Aorta (tissue), 5 donors: ENCODE measurements around the gene NMT2. TPM values are rescaled to one million over a fixed set of nuclear protein-coding genes. Genes with fewer than 3 reads are reported as not detected.

Experiments used
- ATAC-seq: fragments of 200-7000 bp; cut with Tn5 transposase; one replicate; pipeline ENCODE4 v1.9.1; 2022; ENCODE audit warnings: moderate library complexity; ENCODE audit not compliant: low FRiP score
- DNase-seq, 2 donors: peaks; one replicate each; pipeline ENCODE4 v3.0.0-alpha.2; 2020
- H3K27ac ChIP-seq, 2 donors: one replicate each; pipeline ENCODE4 v1.5.1; 2013; ENCODE audit warnings: low read length in 2 of 2, mild to moderate bottlenecking in 2 of 2, moderate library complexity in 2 of 2, control low read depth in 1 of 2, inconsistent platforms in 1 of 2, low read depth in 1 of 2
- H3K27me3 ChIP-seq, 2 donors: one replicate each; pipeline ENCODE4 v1.6.1; 2013; ENCODE audit warnings: control low read depth in 1 of 2, low read length in 1 of 2, mild to moderate bottlenecking in 1 of 2, moderate library complexity in 1 of 2; ENCODE audit not compliant: insufficient read depth in 2 of 2, control insufficient read depth in 1 of 2
- H3K36me3 ChIP-seq, 2 donors: one replicate each; pipeline ENCODE4 v1.6.1; 2013; ENCODE audit warnings: control low read depth in 1 of 2, low read length in 1 of 2, mild to moderate bottlenecking in 1 of 2; ENCODE audit not compliant: insufficient read depth in 2 of 2, control insufficient read depth in 1 of 2
- H3K4me1 ChIP-seq, 2 donors: one replicate each; pipeline ENCODE4 v1.6.1; 2013; ENCODE audit warnings: low read length in 2 of 2, control low read depth in 1 of 2, mild to moderate bottlenecking in 1 of 2, moderate library complexity in 1 of 2; ENCODE audit not compliant: insufficient read depth in 2 of 2, control insufficient read depth in 1 of 2
- H3K4me3 ChIP-seq, 2 donors: one replicate each; pipeline ENCODE4 v1.5.1; 2013; ENCODE audit warnings: low read length in 2 of 2, control low read depth in 1 of 2, mild to moderate bottlenecking in 1 of 2
- H3K9me3 ChIP-seq: one replicate; pipeline ENCODE4 v1.6.1; 2013; ENCODE audit warnings: mild to moderate bottlenecking, low read length; ENCODE audit not compliant: control insufficient read depth
- WGBS, 2 donors: extraction: QIAGEN DNeasy Blood & Tissue Kit; methylation state at CpG; one replicate each; pipeline ENCODE4 v1.1.7; 2013; 5-methylcytosine and 5-hydroxymethylcytosine counted together
- intact Hi-C, 2 donors: fragments of 100-400 bp; cut with DNase I; formaldehyde crosslinking; loops; one replicate each; pipeline versions ENCODE4 v1.14.2 to v1.15.0; 2022
- polyA plus RNA-seq, 2 donors: library from polyadenylated mRNA; stranded (reverse); fragments of 200-250 nt; gene quantifications; one replicate each; pipeline ENCODE4 v1.2.3, GENCODE V29; 2013
- total RNA-seq, 2 donors: library from RNA; stranded (reverse); fragmentation: NEBNext Ultra II Directional; extraction: Animal tissue kit (Norgen Biotek cat#: 25700); gene quantifications; one replicate each; pipeline ENCODE4 v1.2.1, GENCODE V29; 2021
- donor health status: healthy with polysubstance abuse.
- donor health status: Bipolar disorder and iron deficiency.
- donor health status: DM: no; HTN: no; CAD: no.
- donor health status: DM: no; HTN: no; CAD: no.
- donor health status: DM: yes; HTN: yes; CAD: no.

The NMT2 gene
- total and polyA plus RNA-seq, 4 donors = 11.9 to 20.4 (median 12.2) TPM

DNA sequence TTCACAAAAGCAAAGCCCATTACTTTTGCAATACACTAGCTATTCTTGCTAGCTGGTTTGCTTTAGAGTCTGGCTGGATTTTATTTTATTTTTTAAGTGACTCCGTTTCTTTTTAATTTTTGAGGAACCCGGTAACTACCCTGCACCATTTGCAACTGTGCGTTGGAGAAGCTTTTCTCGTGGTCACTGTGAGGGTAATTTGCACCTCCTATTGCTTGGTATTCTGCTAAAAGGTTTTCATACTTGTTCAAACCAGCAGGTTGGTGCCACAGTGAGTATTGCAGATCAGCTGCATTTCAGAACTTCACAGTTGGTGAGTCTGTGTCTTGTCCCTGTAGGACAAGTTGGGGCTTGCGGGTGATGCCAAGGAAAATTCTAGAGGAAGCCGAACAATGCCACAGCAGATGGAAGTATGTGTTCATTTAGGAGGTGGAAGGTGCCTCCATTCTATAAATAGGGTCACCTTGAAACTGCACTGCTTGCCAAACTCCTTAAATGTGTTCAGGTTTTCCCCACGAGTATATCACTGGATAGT lies 3.9 kb upstream of the NMT2 start:
- Histone ChIP-seq H3K9me3 (no peaks in the 10 kb centered on the region), H3K4me3 (no peak overlapping the region), H3K4me1 (no peaks in the 10 kb centered on the region), H3K27ac (no peak overlapping the region), H3K36me3 (no peaks in the 10 kb centered on the region), H3K27me3 (no peaks in the 10 kb centered on the region)
- no peak for DNase-seq
- no peak for ATAC-seq
- intact Hi-C loops = no loop called here
- WGBS, 2 donors = 93 to 95% methylated on average over 7 of the region's 7 CpGs

DNA sequence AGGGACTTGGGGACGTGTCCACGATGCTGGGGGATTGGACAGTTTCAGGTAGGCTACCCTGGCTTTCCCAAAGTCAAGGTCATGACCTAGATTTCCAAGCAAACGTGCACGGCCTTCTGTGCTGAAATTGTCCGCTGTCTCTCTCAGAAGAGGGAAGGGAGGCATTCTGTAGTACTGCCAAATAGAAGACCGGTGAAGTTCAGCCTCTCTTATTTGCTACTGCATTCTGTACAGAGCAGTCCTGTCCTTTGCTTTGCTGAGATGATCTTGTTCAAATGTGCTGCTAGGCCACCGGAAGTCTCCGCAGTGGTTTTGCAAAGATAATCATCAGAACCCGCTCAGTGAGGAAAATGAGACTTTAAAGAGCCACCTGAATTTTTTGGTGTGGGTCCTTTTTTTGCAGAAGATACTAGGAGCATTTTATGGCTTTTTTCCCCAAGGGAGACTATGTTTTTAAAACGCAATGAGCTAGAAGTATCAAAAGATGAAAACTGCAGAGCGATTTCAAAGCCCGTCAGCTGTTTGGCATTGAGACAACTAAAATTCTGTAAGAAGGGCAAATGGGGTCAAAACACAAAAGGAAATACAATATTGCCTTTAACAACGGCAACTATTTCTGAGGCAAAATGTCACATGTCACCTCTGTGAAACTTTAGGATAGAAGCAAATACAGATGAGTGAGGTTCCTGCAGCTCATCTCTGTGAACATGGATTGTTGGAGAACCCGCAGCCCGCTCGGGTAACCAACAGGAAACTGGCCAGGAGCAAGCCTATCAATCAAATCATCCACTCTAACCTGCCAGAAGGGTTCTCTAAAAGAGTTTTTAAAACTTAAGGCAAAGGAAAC lies 1.3 kb upstream of the NMT2 start:
- no peak for ATAC-seq
- H3K4me3 ChIP-seq = no peak overlapping the region
- intact Hi-C loops = no loop called here

DNA sequence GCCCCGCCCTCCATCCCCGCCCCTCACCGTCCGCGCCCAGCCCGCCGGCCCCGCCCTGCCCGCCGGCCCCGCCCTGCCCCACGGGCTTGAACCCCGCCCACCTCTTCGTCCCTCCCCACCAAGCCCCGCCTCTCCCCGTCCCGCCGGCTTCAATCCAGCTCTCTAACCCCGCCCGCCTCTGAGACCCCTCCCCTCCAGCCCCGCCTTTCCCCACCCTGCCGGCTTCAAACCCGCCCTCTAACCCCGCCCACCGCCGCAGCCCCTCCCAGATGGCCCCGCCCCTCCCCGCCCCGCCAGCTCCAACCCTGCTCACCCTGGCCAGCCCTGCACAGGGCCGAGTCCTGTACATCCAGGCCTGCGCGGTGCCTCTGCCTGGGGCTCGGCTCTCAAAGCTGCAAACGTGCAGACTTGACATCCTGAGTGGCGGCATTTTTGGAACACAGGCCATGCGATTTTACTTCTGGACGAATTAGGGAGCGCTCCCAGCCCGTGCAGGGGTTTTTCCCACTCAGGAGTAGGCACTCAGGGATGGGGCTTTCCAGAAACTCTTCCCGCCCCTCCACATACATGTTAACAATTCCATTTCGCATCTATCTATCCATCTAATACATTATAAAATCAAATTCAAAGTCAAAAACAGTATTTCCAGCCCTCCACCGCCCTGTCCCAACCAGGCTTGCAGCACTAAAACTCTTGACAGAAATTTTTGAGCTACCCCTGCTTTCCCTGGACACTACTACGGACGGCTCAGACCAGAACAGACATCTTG lies 477 bp upstream of the NMT2 start:
- intact Hi-C loops = loop anchor here in 1 of 2 donors (1.0 kb wide), 1 partner anchor 210 kb away; the partner anchor contains the start of gene MEIG1
- DNase-seq (peak; percentile 97 to 99), ATAC-seq (peak; percentile 97)
- WGBS, 2 donors = 14 to 26% methylated on average over 19 to 37 of the region's 44 CpGs
- no peaks in the 10 kb centered on the region for H3K27me3 ChIP-seq
- peaks cover 0 to 3% of the 10 kb centered on the region in 2 donors for H3K4me1 ChIP-seq
- no peaks in the 10 kb centered on the region for H3K36me3 ChIP-seq
- no peak overlapping the region for H3K4me3 ChIP-seq
- no peaks in the 10 kb centered on the region for H3K9me3 ChIP-seq
- no peak overlapping the region for H3K27ac ChIP-seq

More for the DNA sequence above, 1.3 kb upstream of the NMT2 start:
- H3K9me3 ChIP-seq = no peaks in the 10 kb centered on the region
- WGBS, 2 donors = 66 to 67% methylated on average over 16 of the region's 16 CpGs
- peak overlapping the region in 1 of 2 donors; percentile 20 for H3K27ac ChIP-seq
- H3K4me1 ChIP-seq = peaks cover 0 to 3% of the 10 kb centered on the region in 2 donors
- no peaks in the 10 kb centered on the region for H3K36me3 ChIP-seq
- DNase-seq = no peak
- H3K27me3 ChIP-seq = no peaks in the 10 kb centered on the region

DNA sequence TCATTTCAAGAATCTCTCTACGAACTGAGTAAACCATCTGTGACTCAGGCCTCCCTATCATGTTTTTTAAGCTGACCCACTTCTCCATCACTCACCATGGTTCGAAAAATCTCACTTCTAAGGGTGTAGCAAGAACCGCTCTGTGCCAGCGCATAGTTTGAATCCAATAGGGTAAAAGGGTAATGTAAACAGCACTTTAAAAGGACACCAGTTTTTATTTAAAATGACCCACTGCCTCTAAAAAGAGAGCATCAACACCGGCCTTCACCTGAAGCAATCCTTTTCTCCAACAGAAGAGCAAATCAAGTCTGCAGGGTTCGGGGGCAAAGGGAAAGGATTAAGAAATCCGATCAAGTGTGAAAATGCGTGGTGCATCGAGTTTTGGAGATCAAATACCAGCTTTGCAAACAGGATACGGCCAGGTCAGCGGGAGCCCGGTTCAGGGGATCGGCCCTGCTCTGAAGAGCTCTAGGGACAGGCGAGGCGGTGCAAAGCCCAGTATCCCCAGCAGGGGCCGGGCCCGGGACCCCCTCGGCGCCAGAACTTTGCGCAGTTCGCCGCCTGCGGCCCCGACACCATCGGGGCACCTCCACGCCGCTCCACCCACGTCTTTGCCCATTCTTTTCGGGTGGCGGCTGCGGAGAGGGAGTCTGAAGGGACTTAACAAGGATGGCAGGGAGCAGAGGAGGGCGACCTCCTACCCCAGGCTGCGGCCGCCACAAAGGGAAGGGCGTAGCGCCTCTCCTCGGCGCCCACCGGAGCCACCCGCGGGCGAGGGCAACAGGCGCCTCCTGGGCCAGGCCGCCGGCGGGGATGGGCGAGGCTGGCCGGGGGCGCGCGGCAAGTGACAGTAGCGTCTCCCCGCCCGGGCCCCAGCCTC lies 842 bp downstream of the NMT2 start:
- intact Hi-C loops = loop anchor here in 1 of 2 donors (1.0 kb wide), 1 partner anchor 208 kb away; the partner anchor contains the start of gene MEIG1
- no peaks in the 10 kb centered on the region for H3K9me3 ChIP-seq
- ATAC-seq (peak; percentile 45), DNase-seq (peak; percentile 67 to 82)
- H3K4me1 ChIP-seq = peaks cover 0 to 7% of the 10 kb centered on the region in 2 donors
- WGBS, 2 donors = 1% methylated on average over 41 to 54 of the region's 54 CpGs
- H3K36me3 ChIP-seq = no peaks in the 10 kb centered on the region
- H3K27ac ChIP-seq = no peak overlapping the region
- peak overlapping the region; percentile 74 to 96 for H3K4me3 ChIP-seq
- H3K27me3 ChIP-seq = no peaks in the 10 kb centered on the region

DNA sequence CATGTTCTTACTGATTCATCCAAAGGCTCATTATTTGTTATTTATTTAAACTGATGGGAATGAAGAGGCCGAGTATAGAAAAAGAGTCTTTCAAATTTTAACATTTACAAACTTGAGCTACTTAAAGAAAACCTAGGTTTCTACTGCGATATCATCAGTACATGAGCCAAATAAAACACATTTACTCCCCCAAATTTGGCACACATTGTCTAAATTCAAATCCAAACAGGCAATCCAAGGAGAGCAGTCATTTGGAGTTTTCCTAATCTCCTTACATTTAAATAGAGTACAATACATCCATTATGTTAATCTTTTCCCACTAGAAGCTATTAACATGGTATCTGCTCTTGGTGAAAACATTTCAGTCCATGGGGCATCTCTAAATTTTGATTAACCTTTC lies 2.2 kb downstream of the NMT2 start:
- H3K27ac ChIP-seq = no peak overlapping the region
- H3K36me3 ChIP-seq = no peaks in the 10 kb centered on the region
- H3K4me3 ChIP-seq = no peak overlapping the region
- no peaks in the 10 kb centered on the region for H3K27me3 ChIP-seq
- no peak for DNase-seq
- no peak for ATAC-seq
- no peaks in the 10 kb centered on the region for H3K9me3 ChIP-seq
- H3K4me1 ChIP-seq = peaks cover 0 to 7% of the 10 kb centered on the region in 2 donors
- intact Hi-C loops = no loop called here
- WGBS, 2 donors = 15 to 21% methylated on average over 2 of the region's 2 CpGs

DNA sequence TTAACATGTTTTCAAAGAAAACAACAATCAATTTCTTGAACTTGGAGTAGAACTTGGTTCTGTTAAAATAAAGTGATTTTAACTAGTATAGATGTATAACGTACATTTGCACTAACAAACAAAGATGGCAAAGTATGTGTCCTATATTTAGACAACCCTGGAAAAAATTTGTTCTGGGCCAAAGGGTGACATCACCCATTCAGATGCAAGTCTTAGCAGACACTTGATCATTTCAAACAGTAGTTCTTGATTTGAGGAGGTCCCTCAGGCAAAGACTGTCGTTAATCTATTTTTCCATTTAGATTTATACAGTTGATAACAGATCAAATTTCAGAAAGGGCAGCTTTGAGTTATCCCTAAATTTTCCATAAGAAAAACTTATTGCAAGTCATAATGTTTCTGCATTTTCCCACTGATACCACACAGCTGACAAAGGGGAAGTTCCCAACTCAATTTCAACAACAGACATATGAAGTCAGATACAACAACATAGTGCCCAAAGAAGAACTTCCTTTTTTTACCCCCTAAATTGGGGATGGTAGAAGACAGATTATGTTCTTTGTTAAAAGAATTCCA lies 5.2 kb downstream of the NMT2 start:
- no peak for DNase-seq
- intact Hi-C loops = no loop called here
- 51 to 52% methylated on average over 2 of the region's 2 CpGs for WGBS, 2 donors
- peaks cover 0 to 7% of the 10 kb centered on the region in 2 donors for H3K4me1 ChIP-seq
- H3K9me3 ChIP-seq = no peaks in the 10 kb centered on the region
- no peak for ATAC-seq
- no peaks in the 10 kb centered on the region for H3K27me3 ChIP-seq
- H3K27ac ChIP-seq = no peak overlapping the region
- H3K4me3 ChIP-seq = no peak overlapping the region
- H3K36me3 ChIP-seq = no peaks in the 10 kb centered on the region

DNA sequence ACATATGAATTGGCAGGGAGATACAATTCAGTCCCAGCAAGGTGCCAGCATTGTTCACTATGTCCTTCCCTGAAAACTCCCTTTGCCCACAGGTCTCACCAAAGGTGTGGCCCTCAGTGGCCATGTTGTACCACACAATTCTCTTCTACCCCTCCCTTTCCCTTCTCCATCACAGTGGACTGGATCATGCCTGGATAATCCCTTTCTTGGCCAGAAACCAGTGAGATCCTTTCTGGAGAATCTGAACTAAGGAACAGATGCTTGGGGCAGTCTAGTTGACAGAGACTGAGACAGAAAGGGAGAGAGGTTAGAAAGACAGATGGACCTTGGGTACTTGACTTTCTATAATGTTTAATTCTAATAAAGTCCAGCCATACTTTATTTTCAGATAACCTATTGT lies 9.5 kb downstream of the NMT2 start:
- Histone ChIP-seq H3K4me3 (no peak overlapping the region), H3K36me3 (no peaks in the 10 kb centered on the region), H3K27me3 (no peaks in the 10 kb centered on the region), H3K27ac (no peak overlapping the region), H3K9me3 (no peaks in the 10 kb centered on the region), H3K4me1 (peaks cover 0 to 3% of the 10 kb centered on the region in 2 donors)
- ATAC-seq (no peak), DNase-seq (no peak)
- intact Hi-C loops = no loop called here

DNA sequence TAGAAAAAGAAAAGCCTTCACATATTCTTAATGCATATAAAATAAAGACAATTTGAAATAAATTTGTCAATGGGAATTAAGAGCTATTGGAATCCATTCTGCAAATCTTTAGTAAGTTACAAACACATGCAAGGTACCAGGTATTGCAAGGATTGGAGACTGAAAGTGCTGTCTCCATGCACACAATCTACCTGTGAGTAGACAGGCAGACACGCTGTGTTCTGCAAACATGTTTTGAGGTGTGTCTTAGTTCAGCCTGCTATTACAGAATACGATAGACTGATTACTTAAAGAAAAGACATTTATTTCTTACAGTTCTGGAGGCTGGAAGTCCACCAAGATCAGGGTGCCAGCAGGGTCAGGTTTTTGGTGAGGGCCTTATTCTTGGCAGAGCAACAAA lies 10.0 kb downstream of the NMT2 start:
- Histone ChIP-seq H3K4me3 (no peak overlapping the region), H3K27ac (no peak overlapping the region), H3K4me1 (peaks cover 0 to 2% of the 10 kb centered on the region in 2 donors), H3K9me3 (no peaks in the 10 kb centered on the region), H3K27me3 (no peaks in the 10 kb centered on the region), H3K36me3 (no peaks in the 10 kb centered on the region)
- no peak for DNase-seq
- 90 to 91% methylated on average over 2 of the region's 2 CpGs for WGBS, 2 donors
- intact Hi-C loops = no loop called here
- ATAC-seq = no peak
